Activated naive CD8-positive, alpha-beta T cell treated with anti-CD3 and anti-CD28 coated beads for 36 hours (primary cell): Measurements from ENCODE around the gene STARD13. TPM values are rescaled to one million over a fixed set of nuclear protein-coding genes. Genes with fewer than 3 reads are reported as not detected.

ENCODE experiments used
- DNase-seq: peaks from one replicate; pipeline ENCODE4 v3.0.0; 2021
- H3K27ac Mint-ChIP-seq: one replicate; pipeline ENCODE4 v1.8.0; 2022; ENCODE audit warnings: mild to moderate bottlenecking, moderate library complexity, mixed read lengths
- H3K27me3 Mint-ChIP-seq: one replicate; pipeline ENCODE4 v1.8.0; 2022; ENCODE audit warnings: mild to moderate bottlenecking, mixed read lengths
- H3K36me3 Mint-ChIP-seq: one replicate; pipeline ENCODE4 v1.8.0; 2021; ENCODE audit warnings: mild to moderate bottlenecking, mixed read lengths
- H3K4me1 Mint-ChIP-seq: one replicate; pipeline ENCODE4 v1.8.0; 2021; ENCODE audit warnings: mixed read lengths
- H3K4me3 Mint-ChIP-seq: one replicate; pipeline ENCODE4 v1.8.0; 2022; ENCODE audit warnings: mild to moderate bottlenecking, moderate library complexity, mixed read lengths
- H3K9me3 Mint-ChIP-seq: one replicate; pipeline ENCODE4 v1.8.0; 2022; ENCODE audit warnings: mixed read lengths
- total RNA-seq, 2 experiments: library from RNA; stranded (reverse); gene quantifications; one replicate each; pipeline ENCODE4 v1.2.3, GENCODE V29; 2021

The STARD13 gene
- total RNA-seq, 2 experiments from 2014 or later = 0.23 TPM; not detected in 1

- Mint-ChIP-seq H3K27ac (no peak overlapping the region), H3K36me3 (peaks cover 2% of the 10 kb centered on the region), H3K4me1 (no peaks in the 10 kb centered on the region), H3K27me3 (peaks cover 15% of the 10 kb centered on the region), H3K9me3 (peaks cover 4% of the 10 kb centered on the region), H3K4me3 (no peak overlapping the region)
- no peak for DNase-seq
Measured at GRCh38 chr13:33235564-33235963, 50.0 kb downstream of the STARD13 start.

GRCh38 chr13:33235078-33235477, 50.5 kb downstream of the STARD13 start:
- H3K9me3 Mint-ChIP-seq = peaks cover 4% of the 10 kb centered on the region
- H3K4me1 Mint-ChIP-seq = no peaks in the 10 kb centered on the region
- H3K27ac Mint-ChIP-seq = no peak overlapping the region
- peaks cover 2% of the 10 kb centered on the region for H3K36me3 Mint-ChIP-seq
- H3K4me3 Mint-ChIP-seq = no peak overlapping the region
- no peak for DNase-seq
- peaks cover 14% of the 10 kb centered on the region for H3K27me3 Mint-ChIP-seq

GRCh38 chr13:33233547-33233946, 52.0 kb downstream of the STARD13 start:
- no peak overlapping the region for H3K27ac Mint-ChIP-seq
- no peak overlapping the region for H3K4me3 Mint-ChIP-seq
- peaks cover 8% of the 10 kb centered on the region for H3K27me3 Mint-ChIP-seq
- H3K36me3 Mint-ChIP-seq = peaks cover 2% of the 10 kb centered on the region
- DNase-seq = no peak
- H3K4me1 Mint-ChIP-seq = peaks cover 6% of the 10 kb centered on the region
- peaks cover 4% of the 10 kb centered on the region for H3K9me3 Mint-ChIP-seq

- peaks cover 2% of the 10 kb centered on the region for H3K36me3 Mint-ChIP-seq
- no peak overlapping the region for H3K27ac Mint-ChIP-seq
- peaks cover 7% of the 10 kb centered on the region for H3K4me1 Mint-ChIP-seq
- DNase-seq = no peak
- H3K4me3 Mint-ChIP-seq = no peak overlapping the region
- H3K27me3 Mint-ChIP-seq = peaks cover 5% of the 10 kb centered on the region
- peaks cover 4% of the 10 kb centered on the region for H3K9me3 Mint-ChIP-seq
Measured at GRCh38 chr13:33232883-33233282, 52.7 kb downstream of the STARD13 start.

- peaks cover 2% of the 10 kb centered on the region for H3K36me3 Mint-ChIP-seq
- no peak for DNase-seq
- H3K9me3 Mint-ChIP-seq = peaks cover 4% of the 10 kb centered on the region
- H3K27ac Mint-ChIP-seq = no peak overlapping the region
- no peak overlapping the region for H3K4me3 Mint-ChIP-seq
- H3K4me1 Mint-ChIP-seq = peaks cover 7% of the 10 kb centered on the region
- peaks cover 5% of the 10 kb centered on the region for H3K27me3 Mint-ChIP-seq
Measured at GRCh38 chr13:33231339-33231738, 54.2 kb downstream of the STARD13 start.

- Mint-ChIP-seq H3K36me3 (peaks cover 2% of the 10 kb centered on the region), H3K27me3 (peaks cover 5% of the 10 kb centered on the region), H3K9me3 (peaks cover 4% of the 10 kb centered on the region), H3K4me1 (peaks cover 7% of the 10 kb centered on the region), H3K4me3 (no peak overlapping the region), H3K27ac (no peak overlapping the region)
- DNase-seq = no peak
Measured at GRCh38 chr13:33230178-33230881, 55.2 kb downstream of the STARD13 start.

GRCh38 chr13:33229446-33230177, 55.9 kb downstream of the STARD13 start:
- H3K36me3 Mint-ChIP-seq = peaks cover 2% of the 10 kb centered on the region
- DNase-seq = no peak
- H3K4me1 Mint-ChIP-seq = peaks cover 7% of the 10 kb centered on the region
- H3K27me3 Mint-ChIP-seq = peaks cover 5% of the 10 kb centered on the region
- H3K9me3 Mint-ChIP-seq = peaks cover 5% of the 10 kb centered on the region
- H3K27ac Mint-ChIP-seq = no peak overlapping the region
- H3K4me3 Mint-ChIP-seq = no peak overlapping the region

GRCh38 chr13:33228648-33229445, 56.7 kb downstream of the STARD13 start:
- DNase-seq = no peak
- Mint-ChIP-seq H3K27me3 (peaks cover 5% of the 10 kb centered on the region), H3K9me3 (peaks cover 9% of the 10 kb centered on the region), H3K36me3 (peaks cover 2% of the 10 kb centered on the region), H3K4me3 (no peak overlapping the region), H3K4me1 (peaks cover 7% of the 10 kb centered on the region), H3K27ac (no peak overlapping the region)

- no peak overlapping the region for H3K27ac Mint-ChIP-seq
- H3K36me3 Mint-ChIP-seq = peaks cover 2% of the 10 kb centered on the region
- H3K4me3 Mint-ChIP-seq = no peak overlapping the region
- peaks cover 9% of the 10 kb centered on the region for H3K9me3 Mint-ChIP-seq
- no peak for DNase-seq
- peaks cover 5% of the 10 kb centered on the region for H3K27me3 Mint-ChIP-seq
- H3K4me1 Mint-ChIP-seq = peaks cover 7% of the 10 kb centered on the region
Measured at GRCh38 chr13:33227927-33228647, 57.5 kb downstream of the STARD13 start.

GRCh38 chr13:33224686-33225085, 60.9 kb downstream of the STARD13 start:
- no peak for DNase-seq
- no peak overlapping the region for H3K4me3 Mint-ChIP-seq
- H3K4me1 Mint-ChIP-seq = peaks cover 7% of the 10 kb centered on the region
- no peaks in the 10 kb centered on the region for H3K36me3 Mint-ChIP-seq
- peaks cover 5% of the 10 kb centered on the region for H3K27me3 Mint-ChIP-seq
- peaks cover 5% of the 10 kb centered on the region for H3K9me3 Mint-ChIP-seq
- H3K27ac Mint-ChIP-seq = no peak overlapping the region

GRCh38 chr13:33224191-33224590, 61.4 kb downstream of the STARD13 start:
- Mint-ChIP-seq H3K27me3 (peaks cover 5% of the 10 kb centered on the region), H3K36me3 (no peaks in the 10 kb centered on the region), H3K4me3 (no peak overlapping the region), H3K27ac (no peak overlapping the region), H3K4me1 (peaks cover 7% of the 10 kb centered on the region), H3K9me3 (peaks cover 5% of the 10 kb centered on the region)
- no peak for DNase-seq

GRCh38 chr13:33219926-33220325, 65.6 kb downstream of the STARD13 start:
- Mint-ChIP-seq H3K4me1 (no peaks in the 10 kb centered on the region), H3K27ac (no peak overlapping the region), H3K9me3 (peaks cover 5% of the 10 kb centered on the region), H3K27me3 (no peaks in the 10 kb centered on the region), H3K4me3 (no peak overlapping the region), H3K36me3 (no peaks in the 10 kb centered on the region)
- DNase-seq = no peak

GRCh38 chr13:33218426-33218825, 67.1 kb downstream of the STARD13 start:
- DNase-seq = no peak
- Mint-ChIP-seq H3K9me3 (no peaks in the 10 kb centered on the region), H3K27ac (no peak overlapping the region), H3K36me3 (no peaks in the 10 kb centered on the region), H3K4me1 (no peaks in the 10 kb centered on the region), H3K27me3 (no peaks in the 10 kb centered on the region), H3K4me3 (no peak overlapping the region)

- DNase-seq = no peak
- H3K36me3 Mint-ChIP-seq = no peaks in the 10 kb centered on the region
- no peaks in the 10 kb centered on the region for H3K4me1 Mint-ChIP-seq
- no peak overlapping the region for H3K4me3 Mint-ChIP-seq
- no peaks in the 10 kb centered on the region for H3K27me3 Mint-ChIP-seq
- H3K9me3 Mint-ChIP-seq = no peaks in the 10 kb centered on the region
- no peak overlapping the region for H3K27ac Mint-ChIP-seq
Measured at GRCh38 chr13:33218020-33218419, 67.5 kb downstream of the STARD13 start.

GRCh38 chr13:33217256-33217655, 68.3 kb downstream of the STARD13 start:
- Mint-ChIP-seq H3K27me3 (no peaks in the 10 kb centered on the region), H3K9me3 (no peaks in the 10 kb centered on the region), H3K27ac (no peak overlapping the region), H3K36me3 (no peaks in the 10 kb centered on the region), H3K4me1 (no peaks in the 10 kb centered on the region), H3K4me3 (no peak overlapping the region)
- DNase-seq = no peak
